Islet of Langerhans (tissue), 1 donor: ENCODE measurements around the gene EPB41L5.
"Not testable (repeated sequence)": the region's sequence is repeated elsewhere in the genome, so short reads cannot be mapped to it uniquely, and the experiment has no call there.

Experiments used
- FAIRE-seq: peaks from one replicate; lab custom pipeline; 2011; peaks lifted over from hg19 to GRCh38; lab: Jason Lieb, UNC

Gene EPB41L5

GRCh38 chr2:120100627-120101026 lies 87.8 kb downstream of the EPB41L5 start:
- FAIRE-seq, result no peak

GRCh38 chr2:120103723-120104467 lies 91.0 kb downstream of the EPB41L5 start:
- FAIRE-seq, result peak; percentile 5

GRCh38 chr2:120104772-120105171 lies 91.9 kb downstream of the EPB41L5 start:
- peak; percentile 41 for FAIRE-seq

GRCh38 chr2:120105360-120105759 lies 92.5 kb downstream of the EPB41L5 start:
- no peak for FAIRE-seq

GRCh38 chr2:120108049-120108448 lies 95.2 kb downstream of the EPB41L5 start:
- peak; percentile 99 for FAIRE-seq

- peak; percentile 61 for FAIRE-seq
These were observed 95.9 kb downstream of the EPB41L5 start for GRCh38 chr2:120108749-120109148.

- peak; percentile 92 for FAIRE-seq
These were observed 96.5 kb downstream of the EPB41L5 start for GRCh38 chr2:120109186-120110061.

- peak; percentile 41 for FAIRE-seq
These were observed 97.1 kb downstream of the EPB41L5 start for GRCh38 chr2:120110062-120110362.

- no peak for FAIRE-seq
These were observed 97.6 kb downstream of the EPB41L5 start for GRCh38 chr2:120110507-120110906.

- no peak for FAIRE-seq
These were observed 98.3 kb downstream of the EPB41L5 start for GRCh38 chr2:120111193-120111592.

- no peak for FAIRE-seq
These were observed 105.1 kb downstream of the EPB41L5 start for GRCh38 chr2:120118018-120118417.

GRCh38 chr2:120118471-120118870 lies 105.6 kb downstream of the EPB41L5 start:
- FAIRE-seq, result no peak

GRCh38 chr2:120121337-120121736 lies 108.5 kb downstream of the EPB41L5 start:
- FAIRE-seq, result not testable (repeated sequence)

- FAIRE-seq, result no peak
These were observed 110.2 kb downstream of the EPB41L5 start for GRCh38 chr2:120123090-120123489.

- no peak for FAIRE-seq
These were observed 112.3 kb downstream of the EPB41L5 start for GRCh38 chr2:120125195-120125594.

- FAIRE-seq, result no peak
These were observed 115.3 kb downstream of the EPB41L5 start for GRCh38 chr2:120128216-120128615.

- no peak for FAIRE-seq
These were observed 119.3 kb downstream of the EPB41L5 start for GRCh38 chr2:120132190-120132589.

- FAIRE-seq, result no peak
These were observed 119.8 kb downstream of the EPB41L5 start for GRCh38 chr2:120132691-120133090.

GRCh38 chr2:120133572-120134244 lies 120.8 kb downstream of the EPB41L5 start:
- no peak for FAIRE-seq

GRCh38 chr2:120134263-120134662 lies 121.4 kb downstream of the EPB41L5 start:
- no peak for FAIRE-seq

- not testable (repeated sequence) for FAIRE-seq
These were observed 122.1 kb downstream of the EPB41L5 start for GRCh38 chr2:120135013-120135412.

GRCh38 chr2:120140866-120141265 lies 128.0 kb downstream of the EPB41L5 start:
- no peak for FAIRE-seq
